H9 (cell line): ENCODE data around the gene CCL24. TPM values are rescaled to one million over a fixed set of nuclear protein-coding genes. Genes with fewer than 3 reads are reported as not detected.

ENCODE experiments used
- DNase-seq: peaks from one replicate; pipeline ENCODE4 v3.0.0-alpha.2; 2017
- H2AFZ ChIP-seq: one replicate; pipeline ENCODE4 v1.6.1; 2013; ENCODE audit warnings: mild to moderate bottlenecking, low read length, control low read depth, moderate library complexity
- H2AK5ac ChIP-seq: 2 replicates; pipeline ENCODE4 v1.6.1; 2013; ENCODE audit warnings: low read length, control low read depth, mixed read lengths; ENCODE audit not compliant: insufficient read length
- H2BK120ac ChIP-seq: one replicate; pipeline ENCODE4 v1.6.1; 2013; ENCODE audit warnings: low read depth, mild to moderate bottlenecking, low read length, control low read depth, inconsistent platforms; ENCODE audit not compliant: poor library complexity, severe bottlenecking
- H2BK12ac ChIP-seq: 2 replicates; pipeline ENCODE4 v1.6.1; 2013; ENCODE audit warnings: low read length, control low read depth, mixed read lengths, low read depth; ENCODE audit not compliant: insufficient read length
- H2BK15ac ChIP-seq: 2 replicates; pipeline ENCODE4 v1.6.1; 2013; ENCODE audit warnings: low read depth, low read length, control low read depth
- H2BK20ac ChIP-seq: one replicate; pipeline ENCODE4 v1.6.1; 2013; ENCODE audit warnings: low read depth, mild to moderate bottlenecking, low read length, control low read depth, inconsistent platforms; ENCODE audit not compliant: poor library complexity, severe bottlenecking
- H2BK5ac ChIP-seq: 2 replicates; pipeline ENCODE4 v1.6.1; 2013; ENCODE audit warnings: low read length, control low read depth, mixed read lengths; ENCODE audit not compliant: insufficient read length
- H3K14ac ChIP-seq: 2 replicates; pipeline ENCODE4 v1.6.1; 2013; ENCODE audit warnings: low read length, control low read depth; ENCODE audit not compliant: insufficient read depth
- H3K18ac ChIP-seq: 2 replicates; pipeline ENCODE4 v1.6.1; 2013; ENCODE audit warnings: low read depth, mild to moderate bottlenecking, mixed read lengths, low read length, control low read depth; ENCODE audit not compliant: insufficient read length
- H3K23ac ChIP-seq: 2 replicates; pipeline ENCODE4 v1.6.1; 2013; ENCODE audit warnings: low read length, control low read depth, mixed read lengths, low read depth; ENCODE audit not compliant: insufficient read length
- H3K23me2 ChIP-seq: 2 replicates; pipeline ENCODE4 v1.6.1; 2013; ENCODE audit warnings: low read depth, mild to moderate bottlenecking, mixed read lengths, low read length, control low read depth; ENCODE audit not compliant: insufficient read length, poor library complexity, severe bottlenecking
- H3K27ac ChIP-seq: 2 replicates; pipeline ENCODE4 v1.5.1; 2013; ENCODE audit warnings: low read length, control low read depth, mixed read lengths, low read depth; ENCODE audit not compliant: insufficient read length
- H3K27me3 ChIP-seq: 2 replicates; pipeline ENCODE4 v1.6.1; 2013; ENCODE audit warnings: low read length, control low read depth, inconsistent platforms; ENCODE audit not compliant: insufficient read depth
- H3K4ac ChIP-seq: 2 replicates; pipeline ENCODE4 v1.6.1; 2013; ENCODE audit warnings: low read depth, mild to moderate bottlenecking, control low read depth, inconsistent platforms, low read length, moderate library complexity
- H3K4me1 ChIP-seq: 2 replicates; pipeline ENCODE4 v1.6.1; 2013; ENCODE audit warnings: low read length, control low read depth, inconsistent platforms; ENCODE audit not compliant: insufficient read depth
- H3K4me2 ChIP-seq: 2 replicates; pipeline ENCODE4 v1.6.1; 2013; ENCODE audit warnings: low read length, control low read depth, mixed read lengths; ENCODE audit not compliant: insufficient read length, insufficient read depth
- H3K56ac ChIP-seq: 2 replicates; pipeline ENCODE4 v1.6.1; 2013; ENCODE audit warnings: low read depth, mild to moderate bottlenecking, mixed read lengths, low read length, control low read depth; ENCODE audit not compliant: insufficient read length
- H3K79me1 ChIP-seq: 2 replicates; pipeline ENCODE4 v1.6.1; 2013; ENCODE audit warnings: low read depth, mild to moderate bottlenecking, moderate library complexity, low read length, control low read depth, inconsistent platforms; ENCODE audit not compliant: insufficient read depth, poor library complexity, severe bottlenecking
- H3K79me2 ChIP-seq: 2 replicates; pipeline ENCODE4 v1.6.1; 2013; ENCODE audit warnings: low read length, control low read depth, inconsistent platforms; ENCODE audit not compliant: insufficient read depth
- H3K9ac ChIP-seq: 2 replicates; pipeline ENCODE4 v1.6.1; 2013; ENCODE audit warnings: low read length, control low read depth, mixed read lengths; ENCODE audit not compliant: insufficient read length; ENCODE audit errors: extremely low read depth
- H3K9me3 ChIP-seq: one replicate; pipeline ENCODE4 v1.6.1; 2013; ENCODE audit warnings: low read depth, low read length, inconsistent platforms; ENCODE audit not compliant: control insufficient read depth
- H3T11ph ChIP-seq: one replicate; pipeline ENCODE4 v1.6.1; 2013; ENCODE audit warnings: mild to moderate bottlenecking, low read length, control low read depth, inconsistent platforms
- H4K20me1 ChIP-seq: one replicate; pipeline ENCODE4 v1.6.1; 2013; ENCODE audit not compliant: control insufficient read depth, insufficient read length, insufficient read depth
- H4K5ac ChIP-seq: 2 replicates; pipeline ENCODE4 v1.6.1; 2013; ENCODE audit warnings: low read depth, mild to moderate bottlenecking, mixed read lengths, low read length, control low read depth; ENCODE audit not compliant: insufficient read length
- H4K8ac ChIP-seq: replicated peaks from 2 replicates; pipeline ENCODE4 v1.6.1; 2013; ENCODE audit warnings: low read length, control low read depth, mixed read lengths, low read depth; ENCODE audit not compliant: insufficient read length
- H4K91ac ChIP-seq: 2 replicates; pipeline ENCODE4 v1.6.1; 2013; ENCODE audit warnings: low read depth, mild to moderate bottlenecking, moderate library complexity, mixed read lengths, low read length, control low read depth; ENCODE audit not compliant: insufficient read length
- H3K27ac Mint-ChIP-seq, 3 experiments: 2 replicates in 2 of 3; 3 replicates in 1 of 3; pipeline ENCODE4 v1.8.0; 2020 to 2021; ENCODE audit warnings: mixed read lengths in 3 of 3, mild to moderate bottlenecking in 1 of 3, moderate library complexity in 1 of 3
- H3K27me3 Mint-ChIP-seq: 2 replicates; pipeline ENCODE4 v1.8.0; 2021; ENCODE audit warnings: low read depth, mild to moderate bottlenecking, moderate library complexity, mixed read lengths
- H3K36me3 Mint-ChIP-seq, 3 experiments: 2 replicates in 2 of 3; 3 replicates in 1 of 3; pipeline ENCODE4 v1.8.0; 2020 to 2021; ENCODE audit warnings: low read depth in 3 of 3, mixed read lengths in 3 of 3; ENCODE audit not compliant: insufficient read depth in 1 of 3
- H3K4me1 Mint-ChIP-seq, 2 experiments: 2 replicates each; pipeline ENCODE4 v1.8.0; 2020; ENCODE audit warnings: mixed read lengths in 2 of 2
- H3K4me3 Mint-ChIP-seq, 2 experiments: 2 replicates in 1 of 2; 3 replicates in 1 of 2; pipeline ENCODE4 v1.8.0; 2020 to 2021; ENCODE audit warnings: mild to moderate bottlenecking in 2 of 2, mixed read lengths in 2 of 2, moderate library complexity in 1 of 2
- H3K9me3 Mint-ChIP-seq, 2 experiments: 2 replicates in 1 of 2; 3 replicates in 1 of 2; pipeline ENCODE4 v1.8.0; 2020; ENCODE audit warnings: mild to moderate bottlenecking in 2 of 2, mixed read lengths in 2 of 2, moderate library complexity in 1 of 2
- WGBS: extraction: QIAGEN DNeasy Blood & Tissue Kit; methylation state at CpG from one replicate; pipeline ENCODE4 v1.1.7; 2013; ENCODE audit warnings: missing lambda C conversion rate, low lambda C conversion rate, mixed read lengths; ENCODE audit not compliant: insufficient read length; ENCODE audit errors: extremely low coverage; 5-methylcytosine and 5-hydroxymethylcytosine counted together
- total RNA-seq: library from RNA; stranded (reverse); gene quantifications from 2 replicates; pipeline ENCODE4 v1.2.1, GENCODE V29; 2021
- TF ChIP-seq, protein P1 (sequence below): fragments of 200-600 bp; sonication (generic); conservative IDR thresholded peaks from 3 replicates; pipeline ENCODE4 v1.8.0; 2021; ENCODE audit warnings: antibody characterized with exemption, mild to moderate bottlenecking

CCL24 gene
- total RNA-seq, 1 experiment from 2014 or later = not detected

DNA sequence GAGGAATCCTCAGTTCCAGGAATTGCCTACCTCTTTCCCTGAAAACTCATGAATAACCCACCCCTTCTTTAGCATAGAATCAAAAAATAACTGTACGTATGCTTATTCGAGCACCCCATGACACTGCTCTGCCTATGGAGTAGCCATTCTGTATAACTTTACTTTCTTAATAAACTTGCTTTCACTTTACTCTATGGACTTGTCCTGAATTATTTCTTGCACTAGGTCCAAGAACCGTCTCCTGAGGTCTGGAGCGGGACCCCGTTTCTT lies 11.1 kb downstream of the CCL24 start:
- peaks cover 4 to 11% (median 6%) of the 10 kb centered on the region in 3 experiments; a peak in 6 of 7 replicates for H3K36me3 Mint-ChIP-seq
- no peaks in the 10 kb centered on the region; a peak in 1 of 4 replicates for H3K4me1 Mint-ChIP-seq
- no peak overlapping the region for H3K4me3 Mint-ChIP-seq
- Histone ChIP-seq H3K23me2 (no peaks in the 10 kb centered on the region), H3K4ac (no peak overlapping the region), H3K79me1 (no peaks in the 10 kb centered on the region), H2BK20ac (no peak overlapping the region), H2BK12ac (no peak overlapping the region), H3K14ac (no peak overlapping the region), H3K9me3 (no peaks in the 10 kb centered on the region), H3T11ph (no peak overlapping the region), H2BK5ac (no peak overlapping the region), H3K27me3 (no peaks in the 10 kb centered on the region), H4K20me1 (no peaks in the 10 kb centered on the region), H4K8ac (no peak overlapping the region), H2BK120ac (no peak overlapping the region), H3K4me1 (no peaks in the 10 kb centered on the region), H3K9ac (no peak overlapping the region), H4K91ac (no peak overlapping the region), H3K56ac (no peak overlapping the region), H3K79me2 (no peaks in the 10 kb centered on the region), H3K23ac (no peak overlapping the region), H2AK5ac (no peak overlapping the region), H4K5ac (no peak overlapping the region), H2AFZ (no peak overlapping the region), H3K27ac (no peak overlapping the region), H3K4me2 (no peak overlapping the region), H2BK15ac (no peak overlapping the region), H3K18ac (no peak overlapping the region)
- no peak for DNase-seq
- no CpG with 5 or more reads among the region's 5 CpGs for WGBS
- peaks cover 15% of the 10 kb centered on the region in 2 experiments for H3K9me3 Mint-ChIP-seq
- TF ChIP-seq, protein P1, sequence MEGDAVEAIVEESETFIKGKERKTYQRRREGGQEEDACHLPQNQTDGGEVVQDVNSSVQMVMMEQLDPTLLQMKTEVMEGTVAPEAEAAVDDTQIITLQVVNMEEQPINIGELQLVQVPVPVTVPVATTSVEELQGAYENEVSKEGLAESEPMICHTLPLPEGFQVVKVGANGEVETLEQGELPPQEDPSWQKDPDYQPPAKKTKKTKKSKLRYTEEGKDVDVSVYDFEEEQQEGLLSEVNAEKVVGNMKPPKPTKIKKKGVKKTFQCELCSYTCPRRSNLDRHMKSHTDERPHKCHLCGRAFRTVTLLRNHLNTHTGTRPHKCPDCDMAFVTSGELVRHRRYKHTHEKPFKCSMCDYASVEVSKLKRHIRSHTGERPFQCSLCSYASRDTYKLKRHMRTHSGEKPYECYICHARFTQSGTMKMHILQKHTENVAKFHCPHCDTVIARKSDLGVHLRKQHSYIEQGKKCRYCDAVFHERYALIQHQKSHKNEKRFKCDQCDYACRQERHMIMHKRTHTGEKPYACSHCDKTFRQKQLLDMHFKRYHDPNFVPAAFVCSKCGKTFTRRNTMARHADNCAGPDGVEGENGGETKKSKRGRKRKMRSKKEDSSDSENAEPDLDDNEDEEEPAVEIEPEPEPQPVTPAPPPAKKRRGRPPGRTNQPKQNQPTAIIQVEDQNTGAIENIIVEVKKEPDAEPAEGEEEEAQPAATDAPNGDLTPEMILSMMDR = no peak
- peaks cover 3% of the 10 kb centered on the region for H3K27me3 Mint-ChIP-seq
- no peak overlapping the region for H3K27ac Mint-ChIP-seq
